Breast epithelium (tissue), 4 donors: ENCODE measurements around the gene C16orf54. TPM values are rescaled to one million over a fixed set of nuclear protein-coding genes. Genes with fewer than 3 reads are reported as not detected.
"Not testable (repeated sequence)": the region's sequence is repeated elsewhere in the genome, so short reads cannot be mapped to it uniquely, and the experiment has no call there.

Source experiments
- DNase-seq, 2 donors: peaks; one replicate each; pipeline ENCODE4 v3.0.0-alpha.2; 2019; ENCODE audit warnings: low spot score in 2 of 2
- H3K27ac ChIP-seq, 2 donors: fragments of 200-600 bp; sonication (generic) in 1 of 2; one replicate each; pipeline ENCODE4 v1.5.1; 2016 to 2019; ENCODE audit warnings: mild to moderate bottlenecking in 1 of 2
- H3K27me3 ChIP-seq, 2 donors: fragments of 200-600 bp; sonication (generic) in 1 of 2; one replicate each; pipeline versions ENCODE4 v1.5.1 to v1.6.0; 2017 to 2019; ENCODE audit warnings: control low read depth in 1 of 2, mild to moderate bottlenecking in 1 of 2
- H3K36me3 ChIP-seq: fragments of 200-600 bp; one replicate; pipeline ENCODE4 v1.5.1; 2019
- H3K4me1 ChIP-seq, 2 donors: fragments of 200-600 bp; sonication (generic); one replicate each; pipeline ENCODE4 v1.5.1; 2016 to 2019; ENCODE audit warnings: control low read depth in 1 of 2
- H3K4me3 ChIP-seq, 3 donors: fragments of 200-600 bp; sonication (generic); 1 replicate in 2 of 3; 2 replicates in 1 of 3; pipeline ENCODE4 v1.5.1; 2016 to 2019; ENCODE audit warnings: mild to moderate bottlenecking in 3 of 3, moderate library complexity in 2 of 3
- H3K9me3 ChIP-seq, 2 donors: fragments of 200-600 bp; sonication (generic) in 1 of 2; one replicate each; pipeline ENCODE4 v1.5.1; 2016 to 2019; ENCODE audit warnings: control low read depth in 1 of 2
- POLR2A ChIP-seq: fragments of 450-650 bp; IDR thresholded peaks from one replicate; pipeline ENCODE4 v1.6.1; 2016; ENCODE audit warnings: antibody characterized with exemption, mild to moderate bottlenecking, moderate library complexity
- POLR2AphosphoS5 ChIP-seq, 3 donors: sonication (generic); formaldehyde crosslinking; IDR thresholded peaks; one replicate each; pipeline ENCODE4 v1.6.1; 2017; ENCODE audit warnings: antibody characterized with exemption in 3 of 3
- intact Hi-C: fragments of 100-400 bp; cut with DNase I; formaldehyde crosslinking; loops from one replicate; pipeline ENCODE4 v1.15.1; 2023; ENCODE audit warnings: low total_unique reads
- total RNA-seq, 3 donors: library from RNA; depleted of rRNA; stranded (reverse); fragments of >200 nt; gene quantifications; one replicate each; pipeline ENCODE4 v1.1.0, GENCODE V29; 2016
- TF ChIP-seq, protein P1 (sequence below), 3 donors: fragments of 450-650 bp; IDR thresholded peaks; one replicate each; pipeline ENCODE4 v1.5.1; 2016 to 2017; ENCODE audit warnings: antibody characterized with exemption in 3 of 3, mild to moderate bottlenecking in 3 of 3, moderate library complexity in 3 of 3

C16orf54 gene
- total RNA-seq, 3 donors from 2014 or later, result 0.66 to 2.1 (median 1.8) TPM

DNA sequence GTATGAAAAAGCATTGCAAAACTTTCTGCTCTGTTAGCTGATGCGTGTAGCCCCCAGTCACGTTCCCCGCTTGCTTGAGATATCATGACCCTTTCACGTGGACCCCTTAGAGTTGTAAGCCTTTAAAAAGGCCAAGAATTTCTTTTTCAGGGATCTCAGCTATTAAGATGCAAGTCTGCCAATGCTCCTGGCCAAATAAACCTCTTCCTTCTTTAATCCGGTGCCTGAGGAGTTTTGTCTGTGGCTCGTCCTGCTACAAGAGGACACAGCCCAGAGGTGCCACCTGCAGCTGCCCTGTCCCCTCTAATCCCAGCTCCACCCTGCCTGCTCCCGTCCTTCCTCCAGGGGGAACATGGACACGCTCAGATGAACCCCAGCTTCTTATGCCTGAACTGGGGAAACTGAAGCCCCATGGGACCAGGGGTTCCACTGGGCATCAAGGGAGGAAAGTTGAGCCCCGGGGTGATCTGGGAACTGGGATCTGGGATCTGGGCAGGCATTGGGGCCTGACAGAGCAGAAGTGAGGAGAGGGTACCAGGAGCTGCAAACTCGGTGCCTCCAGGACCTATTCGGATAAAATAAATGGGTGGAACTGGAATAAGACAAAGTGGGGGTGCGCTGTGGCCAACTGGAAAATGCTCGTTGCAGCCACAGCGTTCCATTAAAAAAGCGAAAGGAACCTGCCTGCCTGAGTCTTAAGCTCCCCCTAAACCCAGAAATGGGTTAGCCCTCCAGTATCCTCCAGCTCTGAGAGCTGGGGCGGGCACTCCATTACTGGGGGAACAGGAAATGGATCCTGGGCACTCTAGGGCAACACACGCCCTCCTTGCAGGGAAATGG, 47.1 kb downstream of the C16orf54 start:
- no peak overlapping the region for H3K27ac ChIP-seq
- DNase-seq, result no peak
- H3K4me3 ChIP-seq, result no peak overlapping the region
- H3K4me1 ChIP-seq, result no peaks in the 10 kb centered on the region
- TF ChIP-seq, protein P1, sequence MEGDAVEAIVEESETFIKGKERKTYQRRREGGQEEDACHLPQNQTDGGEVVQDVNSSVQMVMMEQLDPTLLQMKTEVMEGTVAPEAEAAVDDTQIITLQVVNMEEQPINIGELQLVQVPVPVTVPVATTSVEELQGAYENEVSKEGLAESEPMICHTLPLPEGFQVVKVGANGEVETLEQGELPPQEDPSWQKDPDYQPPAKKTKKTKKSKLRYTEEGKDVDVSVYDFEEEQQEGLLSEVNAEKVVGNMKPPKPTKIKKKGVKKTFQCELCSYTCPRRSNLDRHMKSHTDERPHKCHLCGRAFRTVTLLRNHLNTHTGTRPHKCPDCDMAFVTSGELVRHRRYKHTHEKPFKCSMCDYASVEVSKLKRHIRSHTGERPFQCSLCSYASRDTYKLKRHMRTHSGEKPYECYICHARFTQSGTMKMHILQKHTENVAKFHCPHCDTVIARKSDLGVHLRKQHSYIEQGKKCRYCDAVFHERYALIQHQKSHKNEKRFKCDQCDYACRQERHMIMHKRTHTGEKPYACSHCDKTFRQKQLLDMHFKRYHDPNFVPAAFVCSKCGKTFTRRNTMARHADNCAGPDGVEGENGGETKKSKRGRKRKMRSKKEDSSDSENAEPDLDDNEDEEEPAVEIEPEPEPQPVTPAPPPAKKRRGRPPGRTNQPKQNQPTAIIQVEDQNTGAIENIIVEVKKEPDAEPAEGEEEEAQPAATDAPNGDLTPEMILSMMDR (IDR thresholded peaks at IDR 0.05), result no peak
- no peak for TF ChIP-seq POLR2A
- no peak for TF ChIP-seq POLR2AphosphoS5 (IDR thresholded peaks at IDR 0.05)
- no peaks in the 10 kb centered on the region for H3K36me3 ChIP-seq
- no peaks in the 10 kb centered on the region for H3K27me3 ChIP-seq
- intact Hi-C loops, result loop anchor here (10.0 kb wide), 1 partner anchor 316 kb away; the partner anchor contains the start of gene DOC2A
- no peaks in the 10 kb centered on the region for H3K9me3 ChIP-seq

DNA sequence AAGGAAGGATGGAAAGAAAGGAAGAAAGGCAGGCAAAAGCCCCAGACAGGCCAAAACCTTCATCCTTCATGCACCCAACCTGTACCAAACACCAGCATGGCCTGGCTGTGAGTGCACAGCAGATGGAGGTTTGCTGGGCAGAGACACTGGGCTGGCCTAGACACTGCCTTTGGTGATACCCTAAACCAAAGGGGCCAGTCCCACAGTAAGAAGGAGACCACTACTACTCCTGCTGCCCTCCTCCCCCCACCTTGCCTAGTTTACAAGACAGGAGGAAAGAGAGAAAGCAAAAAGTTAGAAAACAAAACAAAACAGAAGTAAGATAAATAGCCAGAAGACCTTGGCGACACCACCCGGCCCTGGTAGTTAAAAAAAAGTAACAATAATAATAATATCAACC, 47.7 kb downstream of the C16orf54 start:
- Histone ChIP-seq H3K4me1 (no peaks in the 10 kb centered on the region), H3K9me3 (no peaks in the 10 kb centered on the region), H3K36me3 (no peaks in the 10 kb centered on the region), H3K27me3 (no peaks in the 10 kb centered on the region), H3K4me3 (no peak overlapping the region), H3K27ac (no peak overlapping the region)
- no peak for TF ChIP-seq POLR2A
- TF ChIP-seq, protein P1 (IDR thresholded peaks at IDR 0.05), result no peak
- TF ChIP-seq POLR2AphosphoS5 (IDR thresholded peaks at IDR 0.05), result no peak
- intact Hi-C loops, result loop anchor here (10.0 kb wide), 1 partner anchor 317 kb away; the partner anchor contains the start of gene DOC2A
- DNase-seq, result no peak

DNA sequence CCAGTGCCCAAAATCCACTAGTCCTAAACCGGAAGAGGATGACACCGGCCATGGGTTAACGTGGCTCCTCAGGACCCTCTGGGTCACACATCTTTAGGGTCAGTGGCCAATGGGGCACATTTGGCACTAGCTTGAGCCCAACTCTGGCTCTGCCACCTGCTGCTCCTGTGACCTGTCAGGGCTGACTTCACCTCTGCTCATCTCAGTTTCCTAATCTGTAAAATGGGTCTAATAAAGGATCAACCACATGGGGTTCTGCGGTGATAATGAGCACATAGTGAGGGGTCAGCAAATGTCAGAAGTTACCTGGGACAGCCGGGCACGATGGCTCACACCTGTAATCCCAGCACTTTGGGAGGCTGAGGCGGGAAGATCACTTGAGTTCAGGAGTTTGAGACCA, 48.4 kb downstream of the C16orf54 start:
- H3K4me3 ChIP-seq, result no peak overlapping the region
- H3K9me3 ChIP-seq, result no peaks in the 10 kb centered on the region
- H3K4me1 ChIP-seq, result no peaks in the 10 kb centered on the region
- H3K27me3 ChIP-seq, result no peaks in the 10 kb centered on the region
- H3K36me3 ChIP-seq, result no peaks in the 10 kb centered on the region
- TF ChIP-seq POLR2AphosphoS5 (IDR thresholded peaks at IDR 0.05), result no peak
- TF ChIP-seq, protein P1 (IDR thresholded peaks at IDR 0.05), result no peak
- no peak for DNase-seq
- intact Hi-C loops, result loop anchor here (10.0 kb wide), 1 partner anchor 317 kb away; the partner anchor contains the start of gene DOC2A
- H3K27ac ChIP-seq, result no peak overlapping the region

DNA sequence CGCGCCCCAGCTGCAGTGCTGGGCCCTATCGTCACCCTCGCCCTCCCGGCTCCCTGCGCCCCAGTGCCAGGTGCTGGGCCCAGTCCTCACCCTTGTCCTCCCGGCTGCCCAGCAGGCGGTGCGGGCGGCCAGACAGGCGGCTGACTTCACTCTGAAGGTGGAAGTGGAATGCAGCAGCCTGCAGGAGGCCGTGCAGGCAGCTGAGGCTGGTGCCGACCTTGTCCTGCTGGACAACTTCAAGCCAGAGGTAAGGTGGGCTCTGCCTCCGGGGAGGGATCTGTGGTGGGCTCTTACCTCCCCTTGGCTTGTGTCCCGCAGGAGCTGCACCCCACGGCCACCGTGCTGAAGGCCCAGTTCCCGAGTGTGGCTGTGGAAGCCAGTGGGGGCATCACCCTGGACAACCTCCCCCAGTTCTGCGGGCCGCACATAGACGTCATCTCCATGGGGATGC, 48.9 kb downstream of the C16orf54 start:
- no peaks in the 10 kb centered on the region for H3K36me3 ChIP-seq
- intact Hi-C loops, result loop anchor here (10.0 kb wide), 1 partner anchor 318 kb away; the partner anchor contains the start of gene DOC2A
- H3K4me1 ChIP-seq, result no peaks in the 10 kb centered on the region
- no peak overlapping the region for H3K27ac ChIP-seq
- DNase-seq, result no peak
- TF ChIP-seq POLR2A (no peak), POLR2AphosphoS5 (IDR thresholded peaks at IDR 0.05) (no peak)
- TF ChIP-seq, protein P1 (IDR thresholded peaks at IDR 0.05), result no peak
- no peak overlapping the region for H3K4me3 ChIP-seq
- H3K9me3 ChIP-seq, result no peaks in the 10 kb centered on the region
- H3K27me3 ChIP-seq, result no peaks in the 10 kb centered on the region

DNA sequence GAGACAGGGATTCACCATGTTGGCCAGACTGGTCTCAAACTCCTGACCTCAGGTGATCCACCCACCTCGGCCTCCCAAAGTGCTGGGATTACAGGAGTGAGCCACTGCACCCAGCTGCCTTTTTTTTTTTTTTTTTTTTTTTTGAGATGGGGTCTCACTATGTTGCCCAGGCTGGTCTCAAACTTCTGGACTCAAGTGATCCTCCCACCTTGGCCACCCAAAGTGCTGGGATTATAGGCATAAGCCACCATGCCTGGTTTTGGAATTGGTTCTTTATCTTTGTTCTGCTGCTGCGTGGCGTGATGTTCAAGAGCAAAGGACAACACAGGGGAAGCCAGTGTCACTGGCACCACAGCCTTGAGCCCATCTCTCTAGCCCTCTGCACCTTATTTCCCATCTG, 50.1 kb downstream of the C16orf54 start:
- not testable (repeated sequence) for H3K4me3 ChIP-seq, H3K9me3 ChIP-seq, H3K4me1 ChIP-seq, DNase-seq, H3K36me3 ChIP-seq, H3K27me3 ChIP-seq, H3K27ac ChIP-seq
- intact Hi-C loops, result loop anchor here (10.0 kb wide), 1 partner anchor 319 kb away; the partner anchor contains the start of gene DOC2A
